HL-60/S4 (cell line): ENCODE results near the gene TSHZ3.

Experiments used
- in situ Hi-C: fragments of 300-500 bp; cut with MboI; formaldehyde crosslinking; loops from 2 replicates; pipeline ENCODE4 v1.14.3; 2022; ENCODE audit warnings: low sequenced_read_pairs

Gene TSHZ3

GRCh38 chr19:31290931-31291590, 58.2 kb downstream of the TSHZ3 start:
- in situ Hi-C loops: no loop called here

- in situ Hi-C loops: no loop called here
Observed at GRCh38 chr19:31289976-31290375, 59.3 kb downstream of the TSHZ3 start.

- in situ Hi-C loops: no loop called here
Observed at GRCh38 chr19:31289381-31289880, 59.8 kb downstream of the TSHZ3 start.

GRCh38 chr19:31286491-31286890, 62.7 kb downstream of the TSHZ3 start:
- in situ Hi-C loops: no loop called here

- in situ Hi-C loops: no loop called here
Observed at GRCh38 chr19:31285744-31286143, 63.5 kb downstream of the TSHZ3 start.

GRCh38 chr19:31284621-31285020, 64.6 kb downstream of the TSHZ3 start:
- in situ Hi-C loops: no loop called here

- in situ Hi-C loops: no loop called here
Observed at GRCh38 chr19:31283701-31284100, 65.5 kb downstream of the TSHZ3 start.

GRCh38 chr19:31282346-31282745, 66.9 kb downstream of the TSHZ3 start:
- in situ Hi-C loops: no loop called here

- in situ Hi-C loops: no loop called here
Observed at GRCh38 chr19:31280287-31281006, 68.8 kb downstream of the TSHZ3 start.

- in situ Hi-C loops: no loop called here
Observed at GRCh38 chr19:31279436-31279765, 69.8 kb downstream of the TSHZ3 start.

GRCh38 chr19:31278555-31279435, 70.4 kb downstream of the TSHZ3 start:
- in situ Hi-C loops: no loop called here

- in situ Hi-C loops: no loop called here
Observed at GRCh38 chr19:31277516-31277915, 71.7 kb downstream of the TSHZ3 start.

- in situ Hi-C loops: no loop called here
Observed at GRCh38 chr19:31276831-31277230, 72.4 kb downstream of the TSHZ3 start.

GRCh38 chr19:31275068-31275334, 74.2 kb downstream of the TSHZ3 start:
- in situ Hi-C loops: no loop called here

- in situ Hi-C loops: no loop called here
Observed at GRCh38 chr19:31274251-31275067, 74.8 kb downstream of the TSHZ3 start.

- in situ Hi-C loops: no loop called here
Observed at GRCh38 chr19:31272583-31273106, 76.6 kb downstream of the TSHZ3 start.

- in situ Hi-C loops: no loop called here
Observed at GRCh38 chr19:31271306-31271911, 77.8 kb downstream of the TSHZ3 start.

- in situ Hi-C loops: no loop called here
Observed at GRCh38 chr19:31270897-31271296, 78.3 kb downstream of the TSHZ3 start.

GRCh38 chr19:31269425-31270127, 79.7 kb downstream of the TSHZ3 start:
- in situ Hi-C loops: no loop called here
